Measurements from ENCODE around the gene MLLT3. TPM values are rescaled to one million over a fixed set of nuclear protein-coding genes. Genes with fewer than 3 reads are reported as not detected.

Gene MLLT3
- total RNA-seq, 1 donor, result 17.4 TPM

DNA sequence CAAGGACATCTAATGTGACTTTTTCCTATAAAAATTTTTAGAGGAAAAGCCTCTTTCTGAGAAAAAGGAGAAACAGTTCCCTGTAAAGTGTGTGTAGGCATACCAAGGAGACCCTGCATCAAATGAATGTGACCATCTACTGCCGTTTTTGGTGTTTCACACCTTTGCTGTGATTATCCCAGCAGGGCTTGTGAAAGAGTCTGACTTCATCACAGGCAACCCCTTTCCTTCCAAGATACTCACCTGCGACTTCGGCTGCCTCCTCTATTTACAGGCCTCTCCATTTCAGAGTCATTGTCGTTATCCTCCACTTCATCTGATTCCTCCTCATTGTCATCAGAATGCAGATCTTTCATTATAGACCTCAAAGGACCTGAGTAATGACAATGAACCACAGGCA, 259.1 kb downstream of the MLLT3 start:
- Histone ChIP-seq H3K9me3 (ENCODE audit: low read depth, low read length) (no peaks in the 10 kb centered on the region), H3K4me2 (ENCODE audit: insufficient read depth, low read length) (no peak overlapping the region), H3K27ac (ENCODE audit: low read depth, low read length) (no peak overlapping the region), H2AFZ (ENCODE audit: low read length) (no peak overlapping the region), H4K20me1 (ENCODE audit: insufficient read depth, low read length) (no peaks in the 10 kb centered on the region), H3K36me3 (ENCODE audit: insufficient read depth, low read length) (no peaks in the 10 kb centered on the region), H3K4me3 (ENCODE audit: insufficient read depth, low read length) (no peak overlapping the region), H3K27me3 (ENCODE audit: insufficient read depth, low read length) (no peaks in the 10 kb centered on the region), H3K79me2 (ENCODE audit: insufficient read depth, low read length) (no peaks in the 10 kb centered on the region), H3K4me1 (ENCODE audit: insufficient read depth, low read length) (no peaks in the 10 kb centered on the region)
- TF ChIP-seq CTCF (IDR thresholded peaks at IDR 0.05; ENCODE audit: extremely low read depth, low read depth, low read length), result no peak
- no peak for DNase-seq (ENCODE audit: insufficient read length, low spot score, missing footprints)

- DNase-seq (ENCODE audit: insufficient read length, low spot score, missing footprints), result no peak
- no peaks in the 10 kb centered on the region for H3K36me3 ChIP-seq (ENCODE audit: insufficient read depth, low read length)
- H3K4me1 ChIP-seq (ENCODE audit: insufficient read depth, low read length), result peaks cover 3% of the 10 kb centered on the region
- no peaks in the 10 kb centered on the region for H3K27me3 ChIP-seq (ENCODE audit: insufficient read depth, low read length)
- no peaks in the 10 kb centered on the region for H3K79me2 ChIP-seq (ENCODE audit: insufficient read depth, low read length)
- no peak overlapping the region for H3K27ac ChIP-seq (ENCODE audit: low read depth, low read length)
- H3K4me3 ChIP-seq (ENCODE audit: insufficient read depth, low read length), result no peak overlapping the region
- no peak overlapping the region for H2AFZ ChIP-seq (ENCODE audit: low read length)
- no peak overlapping the region for H3K4me2 ChIP-seq (ENCODE audit: insufficient read depth, low read length)
- no peaks in the 10 kb centered on the region for H3K9me3 ChIP-seq (ENCODE audit: low read depth, low read length)
- TF ChIP-seq CTCF (IDR thresholded peaks at IDR 0.05; ENCODE audit: extremely low read depth, low read depth, low read length), result no peak
- H4K20me1 ChIP-seq (ENCODE audit: insufficient read depth, low read length), result no peaks in the 10 kb centered on the region
Measured at GRCh38 chr9:20361656-20362570, 260.4 kb downstream of the MLLT3 start.

- no peak for TF ChIP-seq CTCF (IDR thresholded peaks at IDR 0.05; ENCODE audit: extremely low read depth, low read depth, low read length)
- peaks cover 10% of the 10 kb centered on the region for H3K4me1 ChIP-seq (ENCODE audit: insufficient read depth, low read length)
- no peaks in the 10 kb centered on the region for H3K79me2 ChIP-seq (ENCODE audit: insufficient read depth, low read length)
- no peaks in the 10 kb centered on the region for H3K27me3 ChIP-seq (ENCODE audit: insufficient read depth, low read length)
- no peak overlapping the region for H3K27ac ChIP-seq (ENCODE audit: low read depth, low read length)
- no peak overlapping the region for H3K4me3 ChIP-seq (ENCODE audit: insufficient read depth, low read length)
- H3K4me2 ChIP-seq (ENCODE audit: insufficient read depth, low read length), result no peak overlapping the region
- no peak for DNase-seq (ENCODE audit: insufficient read length, low spot score, missing footprints)
- H2AFZ ChIP-seq (ENCODE audit: low read length), result no peak overlapping the region
- H3K36me3 ChIP-seq (ENCODE audit: insufficient read depth, low read length), result no peaks in the 10 kb centered on the region
- H3K9me3 ChIP-seq (ENCODE audit: low read depth, low read length), result no peaks in the 10 kb centered on the region
- H4K20me1 ChIP-seq (ENCODE audit: insufficient read depth, low read length), result no peaks in the 10 kb centered on the region
Measured at GRCh38 chr9:20361229-20361628, 261.1 kb downstream of the MLLT3 start.

GRCh38 chr9:20358207-20358606, 264.1 kb downstream of the MLLT3 start:
- H3K9me3 ChIP-seq (ENCODE audit: low read depth, low read length), result no peaks in the 10 kb centered on the region
- no peaks in the 10 kb centered on the region for H3K27me3 ChIP-seq (ENCODE audit: insufficient read depth, low read length)
- H3K79me2 ChIP-seq (ENCODE audit: insufficient read depth, low read length), result no peaks in the 10 kb centered on the region
- H3K4me3 ChIP-seq (ENCODE audit: insufficient read depth, low read length), result no peak overlapping the region
- no peak for TF ChIP-seq CTCF (IDR thresholded peaks at IDR 0.05; ENCODE audit: extremely low read depth, low read depth, low read length)
- peak overlapping the region; percentile 15 for H3K4me2 ChIP-seq (ENCODE audit: insufficient read depth, low read length)
- H4K20me1 ChIP-seq (ENCODE audit: insufficient read depth, low read length), result no peaks in the 10 kb centered on the region
- no peak overlapping the region for H2AFZ ChIP-seq (ENCODE audit: low read length)
- H3K36me3 ChIP-seq (ENCODE audit: insufficient read depth, low read length), result no peaks in the 10 kb centered on the region
- DNase-seq (ENCODE audit: insufficient read length, low spot score, missing footprints), result no peak
- H3K27ac ChIP-seq (ENCODE audit: low read depth, low read length), result no peak overlapping the region
- H3K4me1 ChIP-seq (ENCODE audit: insufficient read depth, low read length), result peaks cover 37% of the 10 kb centered on the region

Measured in osteoblast (primary cell).